Measurements from ENCODE around the gene CADPS2. TPM values are rescaled to one million over a fixed set of nuclear protein-coding genes. Genes with fewer than 3 reads are reported as not detected.

CADPS2 gene
- polyA plus RNA-seq, 3 donors from 2014 or later, result not detected

- no peak overlapping the region for H3K27ac Mint-ChIP-seq
- H3K4me3 Mint-ChIP-seq, result peak overlapping the region in 1 of 5 donors; percentile 8
- peaks cover 9 to 43% (median 25%) of the 10 kb centered on the region in 6 donors for H3K9me3 Mint-ChIP-seq
- H3K27me3 Mint-ChIP-seq (ENCODE audit: low read depth in 3 of 3), result peaks cover 9 to 19% (median 12%) of the 10 kb centered on the region in 3 donors
- H3K4me1 Mint-ChIP-seq, result no peaks in the 10 kb centered on the region
- DNase-seq, result no peak
- no peaks in the 10 kb centered on the region for H3K36me3 Mint-ChIP-seq
Observed at GRCh38 chr7:122884186-122884585, 2.1 kb downstream of the CADPS2 start.

- no peak for DNase-seq
- peaks cover 9 to 19% (median 9%) of the 10 kb centered on the region in 3 donors for H3K27me3 Mint-ChIP-seq (ENCODE audit: low read depth in 3 of 3)
- H3K36me3 Mint-ChIP-seq, result no peaks in the 10 kb centered on the region
- H3K27ac Mint-ChIP-seq, result no peak overlapping the region
- H3K4me3 Mint-ChIP-seq, result no peak overlapping the region
- H3K4me1 Mint-ChIP-seq, result no peaks in the 10 kb centered on the region
- H3K9me3 Mint-ChIP-seq, result peaks cover 9 to 33% (median 20%) of the 10 kb centered on the region in 6 donors
Observed at GRCh38 chr7:122883049-122883680, 3.1 kb downstream of the CADPS2 start.

GRCh38 chr7:122881324-122881723 is 4.9 kb downstream of the CADPS2 start:
- DNase-seq, result no peak
- Mint-ChIP-seq H3K27ac (no peak overlapping the region), H3K4me1 (no peaks in the 10 kb centered on the region), H3K9me3 (peaks cover 0 to 25% (median 14%) of the 10 kb centered on the region in 6 donors), H3K27me3 (ENCODE audit: low read depth in 3 of 3) (peaks cover 4 to 9% (median 4%) of the 10 kb centered on the region in 3 donors), H3K4me3 (no peak overlapping the region), H3K36me3 (no peaks in the 10 kb centered on the region)

- H3K36me3 Mint-ChIP-seq, result peaks cover 0 to 4% (median 0%) of the 10 kb centered on the region in 3 donors
- H3K27me3 Mint-ChIP-seq (ENCODE audit: low read depth in 3 of 3), result peaks cover 0 to 5% (median 2%) of the 10 kb centered on the region in 3 donors
- no peaks in the 10 kb centered on the region for H3K4me1 Mint-ChIP-seq
- H3K4me3 Mint-ChIP-seq, result no peak overlapping the region
- DNase-seq, result no peak
- H3K27ac Mint-ChIP-seq, result no peak overlapping the region
- peaks cover 13 to 71% (median 37%) of the 10 kb centered on the region in 6 donors for H3K9me3 Mint-ChIP-seq
Observed at GRCh38 chr7:122869260-122869659, 17.0 kb downstream of the CADPS2 start.

- Mint-ChIP-seq H3K4me1 (no peaks in the 10 kb centered on the region), H3K4me3 (no peak overlapping the region), H3K27ac (no peak overlapping the region), H3K36me3 (peaks cover 0 to 4% (median 0%) of the 10 kb centered on the region in 3 donors), H3K9me3 (peaks cover 9 to 65% (median 30%) of the 10 kb centered on the region in 6 donors), H3K27me3 (ENCODE audit: low read depth in 3 of 3) (peaks cover 0 to 4% (median 2%) of the 10 kb centered on the region in 3 donors)
- DNase-seq, result no peak
Observed at GRCh38 chr7:122867471-122867980, 18.7 kb downstream of the CADPS2 start.

DNA sequence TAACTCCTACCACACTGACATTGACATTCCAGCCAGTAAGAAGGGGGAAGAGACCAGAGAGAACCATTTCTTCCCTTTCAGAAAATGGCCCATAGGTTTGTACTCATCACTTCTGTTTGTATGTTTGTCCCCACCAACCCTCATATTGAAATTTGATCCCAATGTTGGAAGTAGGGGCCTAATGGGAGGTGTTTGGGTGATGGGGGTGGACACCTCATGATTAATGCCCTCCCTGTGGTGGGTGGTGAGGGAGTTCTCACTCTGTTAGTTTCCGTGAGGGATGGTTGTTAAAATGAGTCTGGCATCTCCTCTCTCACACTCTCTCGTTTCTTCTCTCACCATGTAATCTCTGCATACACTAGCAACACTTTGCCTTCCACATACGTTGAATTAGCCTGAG is 21.4 kb downstream of the CADPS2 start:
- H3K36me3 Mint-ChIP-seq, result no peaks in the 10 kb centered on the region
- no peak for DNase-seq
- H3K27ac Mint-ChIP-seq, result no peak overlapping the region
- no peak overlapping the region for H3K4me3 Mint-ChIP-seq
- peaks cover 14 to 63% (median 27%) of the 10 kb centered on the region in 6 donors for H3K9me3 Mint-ChIP-seq
- H3K4me1 Mint-ChIP-seq, result no peaks in the 10 kb centered on the region
- peaks cover 0 to 5% (median 0%) of the 10 kb centered on the region in 3 donors for H3K27me3 Mint-ChIP-seq (ENCODE audit: low read depth in 3 of 3)

DNA sequence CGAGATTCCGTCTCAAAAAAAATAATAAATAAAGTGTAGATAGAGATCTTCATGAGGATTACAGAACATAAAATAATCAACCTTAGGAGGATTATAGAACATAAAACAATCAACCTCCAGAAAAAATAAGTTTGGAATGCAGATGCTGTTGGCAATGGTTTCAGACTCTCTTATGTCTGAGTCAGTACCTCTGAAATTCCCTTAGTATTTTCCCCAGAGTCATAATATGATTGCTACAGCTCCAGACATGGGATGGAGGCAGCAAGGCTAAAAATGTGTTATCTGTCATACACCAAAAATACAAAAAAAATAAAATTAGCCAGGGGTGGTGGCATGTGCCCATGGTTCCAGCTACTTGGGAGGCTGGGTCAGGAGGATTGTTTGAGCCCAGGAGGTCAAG is 22.2 kb downstream of the CADPS2 start:
- Mint-ChIP-seq H3K36me3 (no peaks in the 10 kb centered on the region), H3K27me3 (ENCODE audit: low read depth in 3 of 3) (peaks cover 0 to 5% (median 0%) of the 10 kb centered on the region in 3 donors), H3K4me3 (no peak overlapping the region), H3K9me3 (peaks cover 13 to 57% (median 21%) of the 10 kb centered on the region in 6 donors), H3K4me1 (no peaks in the 10 kb centered on the region), H3K27ac (no peak overlapping the region)
- DNase-seq, result no peak

DNA sequence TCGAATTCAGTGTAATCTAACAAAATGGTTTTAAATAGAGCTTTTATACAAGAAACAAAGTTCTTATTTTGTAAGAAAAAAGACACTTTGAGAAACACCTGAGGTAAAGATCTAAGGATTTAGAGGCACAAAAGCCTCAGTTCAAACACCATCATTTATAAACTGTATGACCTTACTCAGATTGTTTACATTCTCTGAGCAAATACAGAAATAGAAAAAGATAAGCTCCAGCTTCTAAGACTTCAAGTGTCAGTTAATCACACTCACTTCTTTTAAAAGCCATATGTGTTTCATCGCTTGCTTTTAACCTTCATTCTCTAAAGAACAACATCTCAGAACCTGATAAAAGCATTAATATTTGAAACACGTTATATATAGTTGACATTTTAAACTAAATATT is 27.9 kb downstream of the CADPS2 start:
- Mint-ChIP-seq H3K4me1 (no peaks in the 10 kb centered on the region), H3K9me3 (peaks cover 4 to 27% (median 10%) of the 10 kb centered on the region in 6 donors), H3K27ac (no peak overlapping the region), H3K36me3 (no peaks in the 10 kb centered on the region), H3K4me3 (no peak overlapping the region), H3K27me3 (ENCODE audit: low read depth in 3 of 3) (peaks cover 0 to 1% (median 0%) of the 10 kb centered on the region in 3 donors)
- no peak for DNase-seq

- H3K36me3 Mint-ChIP-seq, result peaks cover 0 to 3% (median 0%) of the 10 kb centered on the region in 3 donors
- no peak overlapping the region for H3K4me3 Mint-ChIP-seq
- H3K9me3 Mint-ChIP-seq, result peaks cover 8 to 27% (median 16%) of the 10 kb centered on the region in 6 donors
Observed at GRCh38 chr7:122850528-122850927, 35.7 kb downstream of the CADPS2 start.

DNA sequence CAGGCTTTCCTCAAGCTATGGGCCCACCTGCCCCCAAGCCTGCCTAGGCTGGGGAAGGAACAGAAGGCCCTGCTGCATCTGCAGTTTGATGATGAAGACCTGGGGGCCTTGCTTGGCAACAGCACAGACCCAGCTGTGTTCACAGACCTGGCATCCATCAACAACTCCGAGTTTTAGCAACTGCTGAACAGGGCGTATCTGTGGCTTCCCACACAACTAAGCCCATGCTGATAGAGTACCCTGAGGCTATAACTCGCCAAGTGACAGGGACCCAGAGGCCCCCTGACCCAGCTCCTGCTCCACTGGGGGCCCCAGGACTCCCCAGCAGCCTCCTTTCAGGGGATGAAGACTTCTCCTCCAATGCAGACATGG is 36.3 kb downstream of the CADPS2 start:
- no peak overlapping the region for H3K27ac Mint-ChIP-seq
- H3K9me3 Mint-ChIP-seq, result peaks cover 8 to 32% (median 17%) of the 10 kb centered on the region in 6 donors
- no peaks in the 10 kb centered on the region for H3K4me1 Mint-ChIP-seq
- H3K27me3 Mint-ChIP-seq (ENCODE audit: low read depth in 3 of 3), result peaks cover 0 to 2% (median 0%) of the 10 kb centered on the region in 3 donors
- no peak for DNase-seq
- H3K4me3 Mint-ChIP-seq, result no peak overlapping the region
- peaks cover 0 to 3% (median 0%) of the 10 kb centered on the region in 3 donors for H3K36me3 Mint-ChIP-seq

More at GRCh38 chr7:122850528-122850927, 35.7 kb downstream of the CADPS2 start:
- no peak for DNase-seq
- no peak overlapping the region for H3K27ac Mint-ChIP-seq
- H3K4me1 Mint-ChIP-seq, result no peaks in the 10 kb centered on the region
- H3K27me3 Mint-ChIP-seq (ENCODE audit: low read depth in 3 of 3), result peaks cover 0 to 2% (median 0%) of the 10 kb centered on the region in 3 donors

DNA sequence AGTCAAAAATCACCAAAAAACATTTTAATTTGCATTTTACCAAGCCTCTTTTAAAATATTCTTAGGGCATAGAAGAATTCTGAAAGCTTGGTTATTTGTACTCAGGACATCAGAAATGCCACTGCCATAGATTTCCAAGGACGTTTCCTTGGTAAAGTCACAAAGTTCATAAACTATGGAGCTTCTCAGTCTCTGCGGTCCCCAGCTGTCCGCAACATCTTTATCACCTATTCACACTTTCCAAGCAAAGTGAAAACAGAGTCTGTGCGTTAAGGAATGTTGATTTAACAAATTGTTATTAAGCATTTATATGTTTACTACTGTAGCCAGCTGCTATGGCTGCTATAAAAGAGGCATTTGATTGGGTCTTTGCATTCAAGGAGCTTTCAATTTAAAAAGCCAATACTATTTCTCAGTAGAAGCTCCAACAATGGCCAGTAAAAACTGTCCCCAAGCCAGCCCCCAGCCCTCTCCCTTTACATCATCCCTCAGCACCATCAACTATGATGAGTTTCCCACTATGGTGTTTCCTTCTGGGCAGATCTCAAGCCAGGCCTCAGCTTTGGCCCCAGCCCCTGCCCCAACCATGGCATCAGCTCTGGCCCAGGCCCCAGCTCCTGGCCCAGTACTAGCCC is 36.8 kb downstream of the CADPS2 start:
- no peaks in the 10 kb centered on the region for H3K4me1 Mint-ChIP-seq
- no peak overlapping the region for H3K4me3 Mint-ChIP-seq
- no peak for DNase-seq
- H3K27ac Mint-ChIP-seq, result no peak overlapping the region
- H3K9me3 Mint-ChIP-seq, result peaks cover 8 to 37% (median 18%) of the 10 kb centered on the region in 6 donors
- peaks cover 0 to 3% (median 0%) of the 10 kb centered on the region in 3 donors for H3K36me3 Mint-ChIP-seq
- peaks cover 0 to 2% (median 0%) of the 10 kb centered on the region in 3 donors for H3K27me3 Mint-ChIP-seq (ENCODE audit: low read depth in 3 of 3)

- Mint-ChIP-seq H3K4me1 (no peaks in the 10 kb centered on the region), H3K4me3 (no peak overlapping the region), H3K36me3 (peaks cover 0 to 3% (median 0%) of the 10 kb centered on the region in 3 donors), H3K27me3 (ENCODE audit: low read depth in 3 of 3) (peaks cover 1 to 2% (median 2%) of the 10 kb centered on the region in 3 donors), H3K9me3 (peaks cover 9 to 41% (median 18%) of the 10 kb centered on the region in 6 donors), H3K27ac (no peak overlapping the region)
- DNase-seq, result no peak
Observed at GRCh38 chr7:122847871-122848473, 38.3 kb downstream of the CADPS2 start.

DNA sequence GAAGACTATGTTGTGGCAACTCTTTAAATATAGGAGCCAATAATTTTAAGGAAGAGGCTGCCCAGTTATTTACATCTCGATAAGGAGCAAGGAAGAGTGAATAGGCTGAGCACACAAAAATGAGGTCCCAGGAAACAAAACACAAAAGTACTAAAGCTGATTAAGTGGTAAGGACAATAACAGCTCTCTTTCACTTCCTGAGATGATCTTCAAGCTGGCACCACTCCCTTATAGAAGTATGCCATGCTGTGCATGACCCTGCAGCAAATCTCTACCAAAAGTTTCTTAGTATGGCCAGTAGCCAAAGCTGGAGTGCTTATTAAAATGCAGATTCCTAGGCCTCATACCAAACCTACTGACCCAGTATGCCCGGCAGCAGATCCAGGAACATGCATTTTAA is 39.7 kb downstream of the CADPS2 start:
- no peak for DNase-seq
- peaks cover 0 to 3% (median 0%) of the 10 kb centered on the region in 3 donors for H3K36me3 Mint-ChIP-seq
- no peak overlapping the region for H3K27ac Mint-ChIP-seq
- H3K27me3 Mint-ChIP-seq (ENCODE audit: low read depth in 3 of 3), result peaks cover 0 to 2% (median 1%) of the 10 kb centered on the region in 3 donors
- H3K9me3 Mint-ChIP-seq, result peaks cover 7 to 40% (median 17%) of the 10 kb centered on the region in 6 donors
- H3K4me3 Mint-ChIP-seq, result no peak overlapping the region
- H3K4me1 Mint-ChIP-seq, result no peaks in the 10 kb centered on the region

DNA sequence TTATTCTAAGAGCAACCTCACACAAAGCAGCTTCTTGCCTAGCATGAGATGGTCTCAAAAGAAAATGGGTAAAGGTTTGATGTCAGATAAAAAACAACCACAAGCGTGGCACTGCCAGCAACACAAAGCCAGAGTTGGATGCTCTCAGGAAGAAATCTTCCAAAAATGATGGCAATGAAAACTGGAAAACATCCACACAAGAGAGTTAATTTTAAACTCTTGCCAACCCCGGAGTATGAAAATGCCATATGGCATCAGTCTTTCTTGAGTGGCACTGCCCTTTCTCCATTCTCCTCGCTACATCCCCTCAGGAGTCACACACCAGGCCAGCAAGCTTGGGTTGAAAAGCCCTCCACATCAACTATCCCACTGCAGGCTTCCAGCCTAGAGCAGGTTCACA is 41.0 kb downstream of the CADPS2 start:
- peaks cover 2 to 29% (median 12%) of the 10 kb centered on the region in 6 donors for H3K9me3 Mint-ChIP-seq
- H3K4me3 Mint-ChIP-seq, result no peak overlapping the region
- H3K36me3 Mint-ChIP-seq, result no peaks in the 10 kb centered on the region

More for the DNA sequence above, 41.0 kb downstream of the CADPS2 start:
- peaks cover 0 to 3% (median 2%) of the 10 kb centered on the region in 3 donors for H3K27me3 Mint-ChIP-seq (ENCODE audit: low read depth in 3 of 3)
- DNase-seq, result no peak
- no peak overlapping the region for H3K27ac Mint-ChIP-seq
- H3K4me1 Mint-ChIP-seq, result no peaks in the 10 kb centered on the region

Data from immature natural killer cell (primary cell).